Activated CD8-positive, alpha-beta memory T cell treated with anti-CD3 and anti-CD28 coated beads, Interleukin-2, amount 50 U/mL, for 24 hours (primary cell): ENCODE measurements around the gene CTR9.

Source experiments
- DNase-seq: peaks from one replicate; pipeline ENCODE4 v3.0.0-alpha.2; 2020; ENCODE audit errors: extremely low read depth

CTR9 gene

GRCh38 chr11:10780040-10780439 is 29.0 kb downstream of the CTR9 start:
- no peak for DNase-seq

- no peak for DNase-seq
Measured at GRCh38 chr11:10784232-10785145, 33.4 kb downstream of the CTR9 start.

- DNase-seq = no peak
Measured at GRCh38 chr11:10785146-10785474, 34.1 kb downstream of the CTR9 start.

GRCh38 chr11:10786451-10786850 is 35.4 kb downstream of the CTR9 start:
- DNase-seq = no peak

GRCh38 chr11:10792385-10793068 is 41.5 kb downstream of the CTR9 start:
- peak; percentile 47 for DNase-seq

GRCh38 chr11:10793470-10794255 is 42.6 kb downstream of the CTR9 start:
- DNase-seq = no peak

GRCh38 chr11:10796191-10796590 is 45.1 kb downstream of the CTR9 start:
- no peak for DNase-seq

- DNase-seq = no peak
Measured at GRCh38 chr11:10797001-10797400, 46.0 kb downstream of the CTR9 start.

- DNase-seq = no peak
Measured at GRCh38 chr11:10797531-10797930, 46.5 kb downstream of the CTR9 start.

GRCh38 chr11:10798330-10798928 is 47.4 kb downstream of the CTR9 start:
- DNase-seq = no peak

GRCh38 chr11:10800292-10800691 is 49.2 kb downstream of the CTR9 start:
- no peak for DNase-seq

GRCh38 chr11:10803676-10804075 is 52.6 kb downstream of the CTR9 start:
- DNase-seq = no peak

GRCh38 chr11:10805741-10806140 is 54.7 kb downstream of the CTR9 start:
- no peak for DNase-seq

GRCh38 chr11:10806206-10806605 is 55.2 kb downstream of the CTR9 start:
- DNase-seq = no peak

GRCh38 chr11:10807493-10808234 is 56.6 kb downstream of the CTR9 start:
- no peak for DNase-seq

GRCh38 chr11:10808235-10808552 is 57.1 kb downstream of the CTR9 start:
- DNase-seq = no peak

- peak; percentile 94 for DNase-seq
Measured at GRCh38 chr11:10808553-10809372, 57.7 kb downstream of the CTR9 start, which contains the start of gene EIF4G2. Gene EIF4G2 (minus strand): TSS chr11:10808926.

- no peak for DNase-seq
Measured at GRCh38 chr11:10809373-10810160, 58.5 kb downstream of the CTR9 start.

GRCh38 chr11:10813945-10814344 is 62.9 kb downstream of the CTR9 start:
- no peak for DNase-seq

GRCh38 chr11:10818594-10818993 is 67.5 kb downstream of the CTR9 start:
- no peak for DNase-seq
